Activated B cell treated with CpG ODN at 0.5 μM for 24 hours (primary cell): ENCODE measurements around the gene BTD. TPM values are rescaled to one million over a fixed set of nuclear protein-coding genes. Genes with fewer than 3 reads are reported as not detected.

Experiments used
- ATAC-seq: fragments of 200-7000 bp; cut with Tn5 transposase; one replicate; pipeline ENCODE4 v1.10.0; 2021; ENCODE audit warnings: low read depth, mild to moderate bottlenecking, moderate library complexity
- CTCF ChIA-PET: fragments of 350-600 bp; sonication (Branson Sonifier 250); formaldehyde crosslinking; loops from one replicate; lab custom pipeline; 2021; ENCODE audit warnings: antibody characterized with exemption; lab: Charles Lee
- POLR2A ChIA-PET: fragments of 350-600 bp; sonication (Branson Sonifier 250); formaldehyde crosslinking; loops from one replicate; lab custom pipeline; 2021; ENCODE audit warnings: antibody characterized with exemption; lab: Charles Lee
- DNase-seq: peaks from one replicate; pipeline ENCODE4 v3.0.0; 2022
- H3K27ac Mint-ChIP-seq: one replicate; pipeline ENCODE4 v1.8.0; 2020; ENCODE audit warnings: mixed read lengths
- H3K27me3 Mint-ChIP-seq: one replicate; pipeline ENCODE4 v1.8.0; 2021; ENCODE audit warnings: mixed read lengths
- H3K36me3 Mint-ChIP-seq: one replicate; pipeline ENCODE4 v1.8.0; 2021; ENCODE audit warnings: low read depth, mixed read lengths
- H3K4me1 Mint-ChIP-seq: one replicate; pipeline ENCODE4 v1.8.0; 2021; ENCODE audit warnings: mixed read lengths
- H3K4me3 Mint-ChIP-seq: one replicate; pipeline ENCODE4 v1.8.0; 2020; ENCODE audit warnings: mild to moderate bottlenecking, mixed read lengths
- H3K9me3 Mint-ChIP-seq: one replicate; pipeline ENCODE4 v1.8.0; 2020; ENCODE audit warnings: mixed read lengths
- CTCF ChIP-seq: fragments of 200-600 bp; IDR thresholded peaks from one replicate; pipeline ENCODE4 v1.8.0; 2022; ENCODE audit warnings: antibody characterized with exemption, mild to moderate bottlenecking
- intact Hi-C: fragments of 100-400 bp; cut with micrococcal nuclease; formaldehyde crosslinking; loops from one replicate; pipeline ENCODE4 v1.15.1; 2024
- total RNA-seq: library from RNA; stranded (reverse); gene quantifications from 2 replicates; pipeline ENCODE4 v1.2.3, GENCODE V29; 2022

BTD gene
- total RNA-seq, 1 donor from 2014 or later = 9.1 TPM

DNA sequence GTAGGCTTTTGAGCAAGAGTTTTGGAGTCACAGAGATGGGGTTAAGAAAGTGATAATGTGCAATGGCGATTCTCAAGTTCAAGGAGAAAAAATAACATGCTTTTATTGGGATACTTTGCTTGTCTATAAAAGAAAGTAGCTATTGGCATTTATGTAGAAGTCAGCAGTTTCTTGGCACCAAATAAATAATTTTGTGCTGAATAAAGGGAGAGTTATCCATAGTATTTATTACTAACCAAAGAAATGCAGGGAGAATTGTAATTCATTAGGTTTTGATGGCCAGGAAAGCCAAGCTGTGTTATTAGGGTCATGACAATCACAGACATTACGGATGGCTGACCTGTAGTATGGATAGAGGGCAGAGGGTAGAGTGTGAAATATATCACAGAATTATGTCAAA is 33.1 kb downstream of the BTD start:
- Mint-ChIP-seq H3K27me3 (no peaks in the 10 kb centered on the region), H3K9me3 (no peaks in the 10 kb centered on the region), H3K4me1 (peaks cover 45% of the 10 kb centered on the region), H3K4me3 (no peak overlapping the region), H3K36me3 (no peaks in the 10 kb centered on the region), H3K27ac (no peak overlapping the region)
- ChIA-PET CTCF (interaction anchor here (1.4 kb wide), 1 partner anchor 178 kb away, joined by 4 read pairs; no protein-coding TSS in a partner anchor), POLR2A (no interaction called here)
- no peak for TF ChIP-seq CTCF
- no peak for DNase-seq
- intact Hi-C loops = loop anchor here (5.0 to 10.0 kb wide), 2 partner anchors 223 to 320 kb away; no protein-coding TSS in a partner anchor
- ATAC-seq = no peak

DNA sequence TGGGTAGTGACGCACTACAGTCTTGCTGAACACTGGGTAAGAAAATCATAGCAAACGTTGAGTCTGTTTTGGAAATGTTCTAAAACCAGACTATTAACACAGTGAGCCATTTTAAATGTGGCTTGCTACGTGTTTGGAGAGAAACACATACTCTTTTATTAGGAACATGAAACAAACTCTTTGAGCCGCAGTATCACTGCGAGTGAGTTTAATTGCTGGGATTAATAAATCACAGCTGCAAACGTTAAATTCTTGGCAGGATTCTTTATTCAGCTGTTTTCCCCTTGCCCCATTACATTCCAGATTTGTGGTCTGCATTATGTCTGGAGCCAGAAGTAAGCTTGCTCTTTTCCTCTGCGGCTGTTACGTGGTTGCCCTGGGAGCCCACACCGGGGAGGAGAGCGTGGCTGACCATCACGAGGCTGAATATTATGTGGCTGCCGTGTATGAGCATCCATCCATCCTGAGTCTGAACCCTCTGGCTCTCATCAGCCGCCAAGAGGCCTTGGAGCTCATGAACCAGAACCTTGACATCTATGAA is 33.6 kb downstream of the BTD start:
- Mint-ChIP-seq H3K36me3 (no peaks in the 10 kb centered on the region), H3K27ac (no peak overlapping the region), H3K9me3 (no peaks in the 10 kb centered on the region), H3K4me1 (peaks cover 41% of the 10 kb centered on the region), H3K4me3 (no peak overlapping the region), H3K27me3 (no peaks in the 10 kb centered on the region)
- ATAC-seq (no peak), DNase-seq (no peak)
- POLR2A ChIA-PET = no interaction called here
- intact Hi-C loops = loop anchor here (10.0 kb wide), 1 partner anchor 320 kb away; no protein-coding TSS in a partner anchor
- no peak for TF ChIP-seq CTCF
- CTCF ChIA-PET = interaction anchor here (0.7 to 1.4 kb wide), 2 partner anchors 177 kb away, joined by 3 to 4 read pairs; no protein-coding TSS in a partner anchor

GRCh38 chr3:15636028-15636709 is 34.6 kb downstream of the BTD start:
- intact Hi-C loops = loop anchor here (1.0 to 10.0 kb wide), 2 partner anchors 11 to 319 kb away; no protein-coding TSS in a partner anchor
- TF ChIP-seq CTCF = no peak
- DNase-seq = no peak
- no peaks in the 10 kb centered on the region for H3K27me3 Mint-ChIP-seq
- no peaks in the 10 kb centered on the region for H3K36me3 Mint-ChIP-seq
- H3K4me3 Mint-ChIP-seq = peak overlapping the region; percentile 3
- CTCF ChIA-PET = no interaction called here
- H3K9me3 Mint-ChIP-seq = no peaks in the 10 kb centered on the region
- POLR2A ChIA-PET = interaction anchor here (0.6 kb wide), 1 partner anchor 429 kb away, joined by 3 read pairs; no protein-coding TSS in a partner anchor
- peak; percentile 67 for ATAC-seq
- H3K4me1 Mint-ChIP-seq = peaks cover 32% of the 10 kb centered on the region
- H3K27ac Mint-ChIP-seq = peak overlapping the region; percentile 78

DNA sequence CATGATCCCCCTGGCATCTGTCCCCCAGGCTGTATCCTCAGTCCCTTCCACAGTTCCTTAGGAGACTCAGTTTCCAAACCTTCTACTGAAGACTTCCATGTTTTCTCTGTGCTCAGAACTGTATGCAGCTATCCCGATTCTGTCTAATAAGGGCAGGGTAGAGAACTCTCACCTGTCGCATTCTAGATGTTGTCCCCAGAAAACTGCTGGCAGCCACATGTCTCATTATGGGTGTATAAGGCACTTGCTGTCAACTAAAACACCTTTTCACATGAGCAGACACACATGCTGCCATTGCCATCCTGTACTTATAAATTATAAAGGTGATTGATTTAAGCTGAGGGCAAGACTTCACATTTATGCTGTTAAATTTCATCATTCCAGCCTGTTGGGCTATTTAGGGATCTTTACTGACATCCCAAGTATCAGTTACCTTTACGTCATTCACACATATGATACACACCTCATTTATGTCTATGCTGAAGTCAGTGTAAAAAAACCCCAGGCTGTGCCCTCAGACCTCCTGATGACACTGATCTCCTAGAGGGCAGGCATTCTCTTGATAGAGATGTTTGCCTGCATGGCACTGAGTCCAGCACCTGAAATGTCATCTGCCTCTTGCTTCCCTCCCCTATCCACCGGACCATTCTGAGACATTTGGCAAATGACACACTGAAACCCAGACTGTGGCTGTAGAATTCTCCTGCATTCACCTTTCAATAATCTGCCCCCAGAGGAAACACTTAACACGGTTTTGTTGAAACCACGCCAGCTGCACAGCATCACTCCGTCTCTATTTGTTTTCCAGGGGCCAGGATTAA is 35.8 kb downstream of the BTD start:
- Mint-ChIP-seq H3K9me3 (no peaks in the 10 kb centered on the region), H3K4me1 (peaks cover 32% of the 10 kb centered on the region), H3K36me3 (peaks cover 9% of the 10 kb centered on the region), H3K27me3 (no peaks in the 10 kb centered on the region), H3K27ac (no peak overlapping the region), H3K4me3 (no peak overlapping the region)
- CTCF ChIA-PET = interaction anchor here (1.2 kb wide), 1 partner anchor 175 kb away, joined by 3 read pairs; no protein-coding TSS in a partner anchor
- DNase-seq (no peak), ATAC-seq (no peak)
- POLR2A ChIA-PET = interaction anchor here (0.6 kb wide), 1 partner anchor 1204 kb away, joined by 3 read pairs; no protein-coding TSS in a partner anchor
- intact Hi-C loops = loop anchor here (10.0 kb wide), 1 partner anchor 317 kb away; no protein-coding TSS in a partner anchor
- no peak for TF ChIP-seq CTCF
